OCI-LY1 (cell line): ENCODE measurements around the gene GIT2.

Experiments
- H2AFZ ChIP-seq: fragments of 200-600 bp; sonication (generic), shearing (Covaris generic); 2 replicates; pipeline ENCODE4 v1.6.0; 2014; ENCODE audit warnings: antibody characterized with exemption, mild to moderate bottlenecking, low read length
- H3F3A ChIP-seq: fragments of 200-600 bp; sonication (generic), shearing (Covaris generic); 2 replicates; pipeline ENCODE4 v1.6.0; 2014; ENCODE audit warnings: mild to moderate bottlenecking, antibody characterized with exemption, low read length, moderate library complexity; ENCODE audit not compliant: insufficient read depth
- H3K27ac ChIP-seq: fragments of 200-600 bp; sonication (generic); 2 replicates; pipeline ENCODE4 v1.5.1; 2014; ENCODE audit warnings: low read length, mixed run types, mild to moderate bottlenecking, low read depth; ENCODE audit not compliant: poor library complexity, severe bottlenecking
- H3K27me3 ChIP-seq: fragments of 200-600 bp; sonication (generic); 2 replicates; pipeline ENCODE4 v1.6.0; 2014; ENCODE audit warnings: antibody characterized with exemption, mild to moderate bottlenecking, low read length, moderate library complexity; ENCODE audit not compliant: insufficient read depth
- H3K36me3 ChIP-seq: fragments of 200-600 bp; sonication (generic); 2 replicates; pipeline ENCODE4 v1.6.1; 2014; ENCODE audit warnings: mild to moderate bottlenecking, antibody characterized with exemption, low read length, moderate library complexity, mixed read lengths; ENCODE audit not compliant: insufficient read depth
- H3K4me1 ChIP-seq: fragments of 200-600 bp; sonication (generic); 2 replicates; pipeline ENCODE4 v1.5.1; 2014; ENCODE audit warnings: mild to moderate bottlenecking, low read length, moderate library complexity; ENCODE audit not compliant: insufficient read depth, severe bottlenecking
- H3K4me2 ChIP-seq: fragments of 200-600 bp; sonication (generic), shearing (Covaris generic); 2 replicates; pipeline ENCODE4 v1.6.1; 2014; ENCODE audit warnings: low read length
- H3K4me3 ChIP-seq: fragments of 200-600 bp; sonication (generic); 2 replicates; pipeline ENCODE4 v1.5.1; 2014; ENCODE audit warnings: low read length, low read depth, mild to moderate bottlenecking, mixed read lengths; ENCODE audit not compliant: poor library complexity, severe bottlenecking
- H3K79me2 ChIP-seq: fragments of 200-600 bp; shearing (Covaris generic); 2 replicates; pipeline ENCODE4 v1.6.1; 2016; ENCODE audit warnings: mixed run types, low read length, mixed read lengths; ENCODE audit not compliant: insufficient read depth
- H3K9ac ChIP-seq: fragments of 200-600 bp; sonication (generic), shearing (Covaris generic); 2 replicates; pipeline ENCODE4 v1.6.1; 2014; ENCODE audit warnings: mild to moderate bottlenecking, low read length, mixed read lengths
- H3K9me2 ChIP-seq: fragments of 200-600 bp; sonication (generic), shearing (Covaris generic); 2 replicates; pipeline ENCODE4 v1.6.1; 2014; ENCODE audit warnings: low read depth, mild to moderate bottlenecking, low read length, mixed read lengths
- H3K9me3 ChIP-seq: fragments of 200-600 bp; shearing (Covaris generic); 2 replicates; pipeline ENCODE4 v1.6.1; 2014; ENCODE audit warnings: low read length, mixed read lengths
- H4K20me1 ChIP-seq: fragments of 200-600 bp; sonication (generic), shearing (Covaris generic); 2 replicates; pipeline ENCODE4 v1.6.0; 2016; ENCODE audit warnings: mild to moderate bottlenecking, low read length; ENCODE audit not compliant: insufficient read depth
- EZH2 ChIP-seq: fragments of 200-600 bp; sonication (generic), shearing (Covaris generic); IDR thresholded peaks from 2 replicates; pipeline ENCODE4 v1.8.0; 2017; ENCODE audit warnings: borderline replicate concordance, mixed run types, mild to moderate bottlenecking, antibody characterized with exemption, low read length, moderate library complexity, mixed read lengths
- TF ChIP-seq, protein P1 (sequence below): fragments of 200-600 bp; sonication (generic), shearing (Covaris generic); IDR thresholded peaks from 2 replicates; pipeline ENCODE4 v1.5.1; 2017; ENCODE audit warnings: mild to moderate bottlenecking, antibody characterized with exemption, low read length, moderate library complexity, mixed read lengths

The GIT2 gene

DNA sequence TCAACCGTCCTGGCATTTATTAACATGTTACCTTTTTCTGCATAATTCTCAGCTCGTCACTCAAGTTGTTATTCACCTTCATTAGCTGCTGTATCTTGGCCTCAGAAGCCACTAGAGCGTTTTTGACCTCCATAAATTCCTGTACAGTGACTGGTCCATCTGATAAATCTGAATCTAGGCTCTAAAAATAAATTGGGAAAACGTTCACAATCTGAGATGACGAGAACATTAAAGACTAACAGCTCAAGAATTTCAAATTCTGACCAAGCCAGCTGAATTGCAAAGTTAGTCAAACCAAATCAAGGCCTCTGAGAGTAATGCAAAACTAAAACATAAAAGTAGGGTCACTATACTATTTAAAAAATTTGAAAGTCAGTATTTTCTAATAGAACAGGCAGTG is 45.0 kb downstream of the GIT2 start:
- Histone ChIP-seq H3K4me1 (peaks cover 9% of the 10 kb centered on the region), H3K27me3 (no peaks in the 10 kb centered on the region), H2AFZ (no peak overlapping the region), H3F3A (no peaks in the 10 kb centered on the region), H3K79me2 (no peaks in the 10 kb centered on the region), H3K9ac (no peak overlapping the region), H3K9me2 (no peaks in the 10 kb centered on the region), H3K4me2 (no peak overlapping the region), H3K36me3 (peaks cover 61% of the 10 kb centered on the region), H3K9me3 (no peaks in the 10 kb centered on the region), H4K20me1 (no peaks in the 10 kb centered on the region), H3K4me3 (no peak overlapping the region), H3K27ac (no peak overlapping the region)
- TF ChIP-seq, protein P1, sequence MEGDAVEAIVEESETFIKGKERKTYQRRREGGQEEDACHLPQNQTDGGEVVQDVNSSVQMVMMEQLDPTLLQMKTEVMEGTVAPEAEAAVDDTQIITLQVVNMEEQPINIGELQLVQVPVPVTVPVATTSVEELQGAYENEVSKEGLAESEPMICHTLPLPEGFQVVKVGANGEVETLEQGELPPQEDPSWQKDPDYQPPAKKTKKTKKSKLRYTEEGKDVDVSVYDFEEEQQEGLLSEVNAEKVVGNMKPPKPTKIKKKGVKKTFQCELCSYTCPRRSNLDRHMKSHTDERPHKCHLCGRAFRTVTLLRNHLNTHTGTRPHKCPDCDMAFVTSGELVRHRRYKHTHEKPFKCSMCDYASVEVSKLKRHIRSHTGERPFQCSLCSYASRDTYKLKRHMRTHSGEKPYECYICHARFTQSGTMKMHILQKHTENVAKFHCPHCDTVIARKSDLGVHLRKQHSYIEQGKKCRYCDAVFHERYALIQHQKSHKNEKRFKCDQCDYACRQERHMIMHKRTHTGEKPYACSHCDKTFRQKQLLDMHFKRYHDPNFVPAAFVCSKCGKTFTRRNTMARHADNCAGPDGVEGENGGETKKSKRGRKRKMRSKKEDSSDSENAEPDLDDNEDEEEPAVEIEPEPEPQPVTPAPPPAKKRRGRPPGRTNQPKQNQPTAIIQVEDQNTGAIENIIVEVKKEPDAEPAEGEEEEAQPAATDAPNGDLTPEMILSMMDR: no peak
- TF ChIP-seq EZH2: no peak

DNA sequence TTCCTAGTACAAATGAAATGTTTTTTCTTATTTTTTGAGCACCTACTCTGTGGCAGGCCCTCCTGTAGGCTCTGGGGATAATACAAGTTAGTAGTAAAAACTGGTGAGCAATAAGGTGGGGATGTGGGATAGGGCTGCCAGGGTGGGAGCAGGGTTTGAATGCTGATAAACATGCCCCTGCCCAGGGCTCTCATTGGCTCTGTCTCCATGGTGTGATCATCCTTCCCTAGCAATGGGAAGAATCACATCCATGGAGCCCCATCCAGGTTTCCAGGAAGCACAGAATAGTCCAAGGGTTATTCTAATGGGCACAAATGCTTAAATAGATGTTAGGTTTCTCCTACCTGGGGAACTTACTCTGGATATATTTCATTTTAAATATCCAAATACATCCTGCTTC is 45.5 kb downstream of the GIT2 start:
- H3K4me1 ChIP-seq: peaks cover 9% of the 10 kb centered on the region
- H3K79me2 ChIP-seq: no peaks in the 10 kb centered on the region
- no peaks in the 10 kb centered on the region for H3K9me3 ChIP-seq
- no peaks in the 10 kb centered on the region for H4K20me1 ChIP-seq
- no peak overlapping the region for H3K4me2 ChIP-seq
- H2AFZ ChIP-seq: no peak overlapping the region
- TF ChIP-seq, protein P1: no peak
- TF ChIP-seq EZH2: no peak
- H3K27ac ChIP-seq: no peak overlapping the region
- H3K9ac ChIP-seq: no peak overlapping the region
- H3K27me3 ChIP-seq: no peaks in the 10 kb centered on the region
- H3K4me3 ChIP-seq: no peak overlapping the region
- H3F3A ChIP-seq: no peaks in the 10 kb centered on the region
- no peaks in the 10 kb centered on the region for H3K9me2 ChIP-seq
- H3K36me3 ChIP-seq: peaks cover 60% of the 10 kb centered on the region

DNA sequence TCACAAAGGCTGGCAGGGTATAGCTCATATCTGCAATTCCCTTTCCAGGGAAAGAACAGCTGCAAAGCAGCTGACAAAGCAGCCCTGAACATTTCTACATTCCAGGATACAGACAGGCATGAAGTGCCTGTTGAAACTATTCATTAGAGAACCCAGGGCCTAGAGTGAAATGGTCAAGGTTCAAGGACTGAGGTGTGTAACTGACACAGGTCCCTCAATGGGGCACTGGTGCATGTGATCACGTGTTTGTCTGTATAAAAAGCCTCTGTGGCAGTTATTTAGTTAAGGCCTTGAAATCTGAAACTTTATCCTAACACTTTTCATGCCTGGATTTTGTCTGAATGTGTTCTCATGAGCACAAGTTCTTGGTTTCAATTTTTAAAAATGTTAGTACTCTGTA is 47.1 kb downstream of the GIT2 start:
- Histone ChIP-seq H2AFZ (no peak overlapping the region), H3K9ac (no peak overlapping the region), H4K20me1 (no peaks in the 10 kb centered on the region), H3F3A (no peaks in the 10 kb centered on the region), H3K4me2 (no peak overlapping the region), H3K4me1 (peaks cover 9% of the 10 kb centered on the region), H3K4me3 (no peak overlapping the region), H3K9me3 (no peaks in the 10 kb centered on the region), H3K27me3 (no peaks in the 10 kb centered on the region), H3K36me3 (peaks cover 73% of the 10 kb centered on the region), H3K79me2 (no peaks in the 10 kb centered on the region), H3K9me2 (no peaks in the 10 kb centered on the region), H3K27ac (no peak overlapping the region)
- TF ChIP-seq, protein P1: no peak
- no peak for TF ChIP-seq EZH2
